Cardiac fibroblast (primary cell): ENCODE data around the gene MOV10L1.

ENCODE experiments used
- DNase-seq, 2 donors: peaks; one replicate each; pipeline versions ENCODE4 v3.0.0 to v3.0.0-alpha.2; 2010; ENCODE audit warnings: low read depth in 2 of 2
- H3K4me3 ChIP-seq, 2 donors: replicated peaks in 1 of 2; 1 replicate in 1 of 2; 2 replicates in 1 of 2; pipeline ENCODE4 v1.5.1; 2011; ENCODE audit warnings: low read depth in 2 of 2, low read length in 2 of 2, mild to moderate bottlenecking in 2 of 2, moderate library complexity in 1 of 2
- TF ChIP-seq, protein P1 (sequence below): IDR thresholded peaks from one replicate; pipeline ENCODE4 v1.5.1; 2011; ENCODE audit warnings: low read depth, mild to moderate bottlenecking, low read length, inconsistent platforms

Gene MOV10L1

DNA sequence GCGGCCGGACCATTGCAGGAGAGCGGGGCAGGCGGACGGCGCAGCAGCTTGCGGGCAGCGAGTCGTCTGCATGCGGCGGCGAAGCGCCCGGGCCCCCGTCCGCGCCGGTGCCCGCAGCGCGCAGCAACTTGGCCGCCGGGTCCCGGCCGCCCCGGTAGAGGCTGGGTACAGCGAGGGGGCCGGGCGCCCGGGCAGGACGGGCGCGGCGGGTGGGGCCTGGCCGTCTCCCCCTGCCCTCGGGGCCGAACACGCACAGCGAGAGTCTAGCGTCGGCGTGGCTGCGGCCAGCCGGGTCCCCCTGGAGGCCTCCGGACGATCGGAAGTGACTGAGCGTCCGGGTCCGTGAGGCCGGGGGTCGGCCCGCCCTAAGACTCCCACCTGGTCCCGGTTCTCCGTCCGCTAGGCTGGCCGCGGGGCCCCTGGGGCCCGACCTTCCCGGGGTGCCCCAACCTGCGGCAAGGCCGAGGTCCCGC, 95.1 kb downstream of the MOV10L1 start:
- no peak for DNase-seq
- TF ChIP-seq, protein P1, sequence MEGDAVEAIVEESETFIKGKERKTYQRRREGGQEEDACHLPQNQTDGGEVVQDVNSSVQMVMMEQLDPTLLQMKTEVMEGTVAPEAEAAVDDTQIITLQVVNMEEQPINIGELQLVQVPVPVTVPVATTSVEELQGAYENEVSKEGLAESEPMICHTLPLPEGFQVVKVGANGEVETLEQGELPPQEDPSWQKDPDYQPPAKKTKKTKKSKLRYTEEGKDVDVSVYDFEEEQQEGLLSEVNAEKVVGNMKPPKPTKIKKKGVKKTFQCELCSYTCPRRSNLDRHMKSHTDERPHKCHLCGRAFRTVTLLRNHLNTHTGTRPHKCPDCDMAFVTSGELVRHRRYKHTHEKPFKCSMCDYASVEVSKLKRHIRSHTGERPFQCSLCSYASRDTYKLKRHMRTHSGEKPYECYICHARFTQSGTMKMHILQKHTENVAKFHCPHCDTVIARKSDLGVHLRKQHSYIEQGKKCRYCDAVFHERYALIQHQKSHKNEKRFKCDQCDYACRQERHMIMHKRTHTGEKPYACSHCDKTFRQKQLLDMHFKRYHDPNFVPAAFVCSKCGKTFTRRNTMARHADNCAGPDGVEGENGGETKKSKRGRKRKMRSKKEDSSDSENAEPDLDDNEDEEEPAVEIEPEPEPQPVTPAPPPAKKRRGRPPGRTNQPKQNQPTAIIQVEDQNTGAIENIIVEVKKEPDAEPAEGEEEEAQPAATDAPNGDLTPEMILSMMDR = no peak
- peak overlapping the region; percentile 35 to 44 for H3K4me3 ChIP-seq

DNA sequence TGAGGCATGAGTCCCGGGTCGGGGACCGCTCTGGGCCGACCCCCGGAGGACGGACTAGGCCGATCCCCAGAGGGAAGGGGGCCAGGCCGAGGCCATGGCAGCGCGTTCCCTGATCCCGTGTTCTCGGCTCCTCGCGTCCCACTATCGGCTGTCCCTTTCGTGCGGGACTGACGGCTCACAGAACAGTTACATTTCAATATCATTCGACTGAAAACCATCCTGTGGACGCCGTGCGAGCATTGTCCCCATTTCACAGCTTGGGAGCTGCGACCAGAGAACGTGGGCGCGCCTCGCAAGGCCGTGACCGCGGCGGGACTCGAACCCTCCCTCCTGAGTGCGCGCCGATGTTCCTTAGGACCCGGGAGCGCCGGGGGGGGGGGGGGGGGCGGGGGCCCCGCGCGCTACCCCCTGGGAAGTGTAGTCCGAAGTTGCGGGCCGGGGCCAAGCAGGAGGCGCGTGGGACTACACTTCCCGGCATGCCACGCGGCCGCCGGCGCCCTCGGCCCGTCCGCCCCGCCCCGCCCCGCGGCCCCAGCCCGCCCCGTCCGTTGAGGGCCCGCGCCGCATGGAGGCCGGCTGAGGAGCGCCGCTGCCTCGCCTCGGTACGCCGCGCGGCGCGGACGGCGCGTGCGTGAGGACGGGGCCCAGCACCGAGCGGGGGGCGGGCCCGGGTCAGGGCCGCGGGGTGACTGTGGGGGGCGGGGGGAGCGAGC, 95.7 kb downstream of the MOV10L1 start, which contains the start of gene TRABD:
Gene TRABD, plus strand, starts transcription at position 539 of the 713 bp plus-strand sequence. CDS start 7,148 bp downstream, outside the sequence.
- TF ChIP-seq, protein P1 = no peak
- peak; percentile 86 to 93 for DNase-seq
- peak within 1 kb of the TSS; percentile 70 to 72 for H3K4me3 ChIP-seq

DNA sequence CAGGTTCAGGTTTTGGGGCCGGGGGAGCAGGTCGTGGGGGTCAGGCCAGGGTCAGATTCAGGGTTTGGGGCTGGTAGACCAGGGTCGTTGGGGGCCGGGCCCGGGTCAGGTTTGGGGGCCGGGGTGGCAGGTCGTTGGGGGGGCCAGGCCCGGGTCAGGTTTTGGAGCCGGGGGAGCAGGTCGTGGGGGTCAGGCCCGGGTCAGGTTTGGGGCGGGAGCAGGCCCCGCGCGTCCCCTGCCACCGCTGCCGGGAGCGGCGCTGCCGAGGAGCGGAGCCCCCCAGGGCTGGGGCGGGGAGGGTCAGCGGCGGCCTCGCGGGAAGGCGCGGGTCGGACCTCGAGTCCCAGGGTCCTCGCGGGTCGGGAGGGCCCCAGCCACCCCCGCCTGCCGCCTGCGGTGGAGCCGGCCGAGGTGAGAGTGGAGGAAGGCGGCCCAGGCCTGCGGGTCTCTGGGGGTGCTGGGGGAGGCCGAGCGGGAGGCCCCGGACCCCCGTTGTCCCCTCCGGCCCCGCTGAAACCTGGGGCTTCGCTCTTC, 96.4 kb downstream of the MOV10L1 start:
- DNase-seq = no peak
- TF ChIP-seq, protein P1 = no peak
- H3K4me3 ChIP-seq = peak overlapping the region; percentile 70 to 72

DNA sequence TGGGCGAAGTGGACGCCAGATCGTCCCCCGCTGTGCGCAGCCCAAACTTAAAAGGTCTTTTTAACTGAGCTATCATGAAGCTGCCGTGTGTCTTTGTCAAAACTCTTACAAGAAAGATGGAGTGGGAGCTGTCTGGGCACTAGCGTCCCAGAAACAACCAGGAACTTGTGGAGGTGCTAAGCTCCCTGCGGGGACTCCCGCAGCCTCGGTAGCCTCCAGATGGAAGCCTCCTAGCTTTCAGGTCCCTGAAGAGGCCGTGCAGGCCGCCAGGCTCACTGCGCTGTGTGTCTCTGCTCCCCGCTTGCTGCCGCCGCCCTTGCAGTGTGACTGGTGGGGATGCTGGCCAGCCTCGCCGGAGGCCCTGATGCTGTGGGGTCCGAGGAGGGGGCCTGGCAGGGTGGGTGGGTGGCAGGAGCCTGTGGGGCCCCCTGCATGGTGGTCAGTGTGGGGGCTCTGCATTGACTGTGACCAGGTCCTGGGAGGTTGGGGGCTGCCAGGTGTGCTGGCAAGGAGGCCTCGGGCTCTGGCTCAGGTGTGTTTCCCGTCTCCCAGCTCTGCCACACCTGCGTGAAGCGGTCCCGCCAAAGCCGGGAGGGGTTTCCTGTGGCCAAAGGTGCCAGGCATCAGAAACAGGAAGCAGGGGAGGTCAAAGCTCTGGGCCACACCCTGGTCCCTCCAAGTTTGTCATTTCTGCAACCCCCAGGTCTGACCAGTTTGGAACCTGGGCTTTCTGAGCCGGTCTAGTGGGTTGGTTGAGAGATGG, 97.1 kb downstream of the MOV10L1 start:
- peak overlapping the region; percentile 70 to 72 for H3K4me3 ChIP-seq
- TF ChIP-seq, protein P1 = no peak
- peak; percentile 29 to 35 for DNase-seq

DNA sequence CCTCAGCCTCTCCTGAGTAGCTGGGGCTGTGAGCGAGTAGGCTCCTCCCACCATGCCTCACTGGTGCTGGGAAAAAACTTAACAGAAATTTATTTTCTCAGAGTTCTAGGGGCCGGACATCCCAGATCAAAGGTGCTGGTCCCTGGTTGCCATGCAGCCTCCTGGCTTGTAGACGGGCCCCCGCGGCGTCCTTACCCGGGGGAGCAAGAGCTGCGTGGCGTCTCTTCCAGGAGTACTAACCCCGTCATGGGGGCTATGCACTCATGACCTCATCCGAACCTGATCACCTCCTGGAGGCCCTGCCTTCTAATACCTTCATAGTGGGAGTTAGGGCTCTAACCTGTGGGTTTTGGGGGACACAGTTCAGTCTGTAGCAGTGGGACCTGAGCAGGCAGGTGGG, 98.5 kb downstream of the MOV10L1 start:
- TF ChIP-seq, protein P1 = no peak
- H3K4me3 ChIP-seq = no peak overlapping the region
- no peak for DNase-seq

DNA sequence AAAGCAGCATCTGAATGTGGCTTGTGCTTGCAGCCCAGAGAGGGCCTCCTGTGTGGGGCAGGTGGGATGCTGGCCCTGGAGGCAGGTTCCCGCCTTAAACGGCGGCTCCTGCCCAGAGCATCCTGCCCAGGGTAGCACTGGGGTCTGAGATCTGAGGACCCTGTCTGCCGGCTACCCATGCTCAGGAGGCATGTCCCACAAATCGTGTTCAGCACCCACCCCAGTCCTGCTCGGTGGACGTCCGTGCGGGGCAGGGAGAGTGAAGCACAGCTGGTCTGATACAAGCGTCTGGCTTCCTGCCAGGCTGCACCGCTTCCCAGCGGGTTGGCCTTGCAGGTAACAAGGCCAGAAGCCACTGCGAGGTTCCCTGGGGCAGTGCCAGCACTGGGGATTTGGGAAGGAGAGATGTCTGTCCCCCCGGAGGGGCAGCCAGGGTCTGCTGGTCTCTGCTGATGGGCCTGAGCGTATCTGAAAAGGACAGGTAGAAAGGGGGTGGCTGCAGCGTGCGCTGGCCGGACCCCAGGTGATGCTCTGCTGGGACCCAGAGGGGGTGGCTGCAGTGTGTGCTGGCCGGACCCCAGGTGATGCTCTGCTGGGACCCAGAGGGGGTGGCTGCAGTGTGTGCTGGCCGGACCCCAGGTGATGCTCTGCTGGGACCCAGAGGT, 99.5 kb downstream of the MOV10L1 start:
- H3K4me3 ChIP-seq = no peak overlapping the region
- no peak for DNase-seq
- TF ChIP-seq, protein P1 = no peak
